ENCODE results near the gene B3GNT8.

GRCh38 chr19:41447732-41448332, 20.7 kb upstream of the B3GNT8 start:
- TF ChIP-seq POLR2A (IDR thresholded peaks at IDR 0.05) (no peak), CTCF (IDR thresholded peaks at IDR 0.05) (no peak)

Measured in breast epithelium (tissue), 3 donors.